H1 (cell line): ENCODE results near the gene RARA. TPM values are rescaled to one million over a fixed set of nuclear protein-coding genes. Genes with fewer than 3 reads are reported as not detected.

ENCODE experiments used
- CTCF ChIA-PET: fragments of 300-600 bp; sonication (Branson Sonifier 250); formaldehyde crosslinking; loops from one replicate; lab custom pipeline; 2021; ENCODE audit not compliant: partially characterized antibody; lab: Charles Lee
- POLR2A ChIA-PET: fragments of 300-600 bp; sonication (Branson Sonifier 250); formaldehyde crosslinking; loops from one replicate; lab custom pipeline; 2021; ENCODE audit warnings: inconsistent platforms; ENCODE audit not compliant: partially characterized antibody; lab: Charles Lee
- DNase-seq, 2 experiments: peaks; one replicate each; pipeline versions ENCODE4 v3.0.0 to v3.0.0-alpha.2; 2010 to 2022; ENCODE audit warnings: low spot score in 2 of 2, low read depth in 1 of 2, mixed read lengths in 1 of 2
- FAIRE-seq: peaks from 2 replicates; lab custom pipeline; 2011; peaks lifted over from hg19 to GRCh38; lab: Jason Lieb, UNC
- H2AFZ ChIP-seq: 2 replicates; pipeline ENCODE4 v1.8.1; 2012; ENCODE audit warnings: low read length, inconsistent platforms
- H2AK5ac ChIP-seq: 2 replicates; pipeline ENCODE4 v1.6.1; 2013; ENCODE audit warnings: low read depth, low read length
- H2BK120ac ChIP-seq: replicated peaks from 2 replicates; pipeline ENCODE3; 2013; ENCODE audit warnings: low read depth, low read length, inconsistent platforms
- H2BK12ac ChIP-seq: 2 replicates; pipeline ENCODE4 v1.6.1; 2013; ENCODE audit warnings: low read depth, low read length
- H2BK15ac ChIP-seq: 2 replicates; pipeline ENCODE4 v1.6.1; 2013; ENCODE audit warnings: low read length
- H2BK20ac ChIP-seq: 2 replicates; pipeline ENCODE4 v1.6.1; 2013; ENCODE audit warnings: low read length
- H2BK5ac ChIP-seq: 2 replicates; pipeline ENCODE4 v1.6.1; 2013; ENCODE audit warnings: low read depth, low read length
- H3K14ac ChIP-seq: 2 replicates; pipeline ENCODE4 v1.6.1; 2013; ENCODE audit warnings: inconsistent platforms; ENCODE audit not compliant: insufficient read length
- H3K18ac ChIP-seq: 2 replicates; pipeline ENCODE4 v1.6.1; 2013; ENCODE audit warnings: low read length; ENCODE audit errors: extremely low read depth
- H3K23ac ChIP-seq: 2 replicates; pipeline ENCODE4 v1.6.1; 2013; ENCODE audit warnings: inconsistent platforms; ENCODE audit not compliant: insufficient read length
- H3K23me2 ChIP-seq: 2 replicates; pipeline ENCODE4 v1.6.1; 2013; ENCODE audit warnings: low read depth, low read length
- H3K27ac ChIP-seq: 2 replicates; pipeline ENCODE4 v1.6.1; 2011; ENCODE audit warnings: low read depth, low read length, inconsistent platforms
- H3K27me3 ChIP-seq, 4 experiments: replicated peaks in 1 of 4; 1 replicate in 1 of 4; 2 replicates in 3 of 4; pipeline versions ENCODE4 v1.6.1 to v1.8.1; 2011 to 2013; ENCODE audit warnings: low read length in 3 of 4, mild to moderate bottlenecking in 3 of 4, inconsistent platforms in 2 of 4, mixed read lengths in 2 of 4, moderate library complexity in 1 of 4; ENCODE audit not compliant: control insufficient read depth in 3 of 4, insufficient read depth in 3 of 4; ENCODE audit errors: extremely low read depth in 1 of 4
- H3K36me3 ChIP-seq, 4 experiments: 2 replicates each; pipeline versions ENCODE4 v1.6.1 to v1.8.1; 2011 to 2013; ENCODE audit warnings: mild to moderate bottlenecking in 4 of 4, low read length in 3 of 4, moderate library complexity in 2 of 4, control low read depth in 1 of 4, inconsistent platforms in 1 of 4; ENCODE audit not compliant: insufficient read depth in 4 of 4, control insufficient read depth in 2 of 4
- H3K4ac ChIP-seq: replicated peaks from 2 replicates; pipeline ENCODE3; 2013; ENCODE audit warnings: low read length, low read depth, mixed read lengths, inconsistent platforms; ENCODE audit not compliant: insufficient read length
- H3K4me1 ChIP-seq, 4 experiments: replicated peaks in 1 of 4; 1 replicate in 1 of 4; 2 replicates in 3 of 4; pipeline versions ENCODE4 v1.6.1 to v1.8.1; 2011 to 2013; ENCODE audit warnings: low read length in 3 of 4, inconsistent platforms in 2 of 4, mixed read lengths in 1 of 4; ENCODE audit not compliant: insufficient read depth in 4 of 4, control insufficient read depth in 3 of 4
- H3K4me2 ChIP-seq, 2 experiments: 2 replicates each; pipeline versions ENCODE4 v1.6.1 to v1.8.1; 2011 to 2013; ENCODE audit warnings: low read depth in 2 of 2, low read length in 2 of 2, control low read depth in 1 of 2, inconsistent platforms in 1 of 2, mild to moderate bottlenecking in 1 of 2; ENCODE audit not compliant: insufficient read depth in 1 of 2
- H3K4me3 ChIP-seq, 4 experiments: fragments of 200-600, 300-600 bp in 1 of 4; sonication (generic), shearing (Covaris generic), sonication (Bioruptor Twin) in 1 of 4; 2 replicates each; pipeline versions ENCODE4 v1.5.1 to v1.8.1; 2011 to 2016; ENCODE audit warnings: low read length in 4 of 4, low read depth in 3 of 4, control low read depth in 2 of 4, inconsistent platforms in 2 of 4, mild to moderate bottlenecking in 2 of 4, mixed read lengths in 1 of 4, moderate library complexity in 1 of 4; ENCODE audit not compliant: insufficient read depth in 2 of 4; ENCODE audit errors: extremely low read depth in 1 of 4
- H3K56ac ChIP-seq: replicated peaks from 2 replicates; pipeline ENCODE3; 2013; ENCODE audit warnings: low read depth, mild to moderate bottlenecking, mixed read lengths, low read length, inconsistent platforms; ENCODE audit not compliant: insufficient read length
- H3K79me1 ChIP-seq: 2 replicates; pipeline ENCODE4 v1.6.1; 2013; ENCODE audit warnings: low read depth, low read length, control low read depth
- H3K79me2 ChIP-seq, 2 experiments: 2 replicates each; pipeline versions ENCODE4 v1.6.1 to v1.8.1; 2012 to 2013; ENCODE audit warnings: low read length in 2 of 2, mild to moderate bottlenecking in 2 of 2, inconsistent platforms in 1 of 2; ENCODE audit not compliant: insufficient read depth in 2 of 2, control insufficient read depth in 1 of 2
- H3K9ac ChIP-seq, 4 experiments: replicated peaks in 1 of 4; 1 replicate in 1 of 4; 2 replicates in 3 of 4; pipeline versions ENCODE4 v1.6.1 to v1.8.1; 2011 to 2013; ENCODE audit warnings: low read depth in 3 of 4, low read length in 3 of 4, control low read depth in 2 of 4, mild to moderate bottlenecking in 2 of 4, moderate library complexity in 2 of 4, inconsistent platforms in 1 of 4; ENCODE audit errors: extremely low read depth in 1 of 4
- H3K9me3 ChIP-seq, 2 experiments: 2 replicates each; pipeline versions ENCODE4 v1.6.1 to v1.8.1; 2012 to 2013; ENCODE audit warnings: mild to moderate bottlenecking in 2 of 2, moderate library complexity in 2 of 2, control low read depth in 1 of 2, inconsistent platforms in 1 of 2, low read depth in 1 of 2, low read length in 1 of 2, mixed read lengths in 1 of 2; ENCODE audit not compliant: insufficient read depth in 2 of 2
- H4K20me1 ChIP-seq, 2 experiments: replicated peaks in 1 of 2; 2 replicates each; pipeline versions ENCODE3 to v1.8.1; 2011 to 2013; ENCODE audit warnings: inconsistent platforms in 2 of 2, low read length in 2 of 2, mild to moderate bottlenecking in 1 of 2; ENCODE audit not compliant: insufficient read depth in 2 of 2, control insufficient read depth in 1 of 2
- H4K5ac ChIP-seq: 2 replicates; pipeline ENCODE4 v1.6.1; 2013; ENCODE audit warnings: low read length, low read depth, mixed read lengths, inconsistent platforms; ENCODE audit not compliant: insufficient read length
- H4K8ac ChIP-seq: 2 replicates; pipeline ENCODE4 v1.8.0; 2013; ENCODE audit warnings: mild to moderate bottlenecking, moderate library complexity, low read length, inconsistent platforms; ENCODE audit not compliant: insufficient read depth; ENCODE audit errors: extremely low read depth
- H4K91ac ChIP-seq: replicated peaks from 2 replicates; pipeline ENCODE3; 2013; ENCODE audit warnings: low read length, mixed read lengths, inconsistent platforms; ENCODE audit not compliant: insufficient read length
- CTBP2 ChIP-seq: IDR thresholded peaks from 2 replicates; pipeline ENCODE4 v1.7.0; 2011; ENCODE audit warnings: borderline replicate concordance, mild to moderate bottlenecking, moderate library complexity, mixed read lengths, low read length; ENCODE audit not compliant: insufficient read depth, insufficient read length
- RNF2 ChIP-seq: fragments of 200-900, 300-1000 bp; sonication (generic); IDR thresholded peaks from 2 replicates; pipeline ENCODE4 v1.7.1; 2016; ENCODE audit warnings: borderline replicate concordance, low read depth, mild to moderate bottlenecking, antibody characterized with exemption, low read length; ENCODE audit not compliant: poor library complexity, severe bottlenecking; ENCODE audit errors: missing control alignments
- SP1 ChIP-seq: IDR thresholded peaks from 2 replicates; pipeline ENCODE4 v1.6.1; 2011; ENCODE audit warnings: low read depth, low read length
- SP2 ChIP-seq: IDR thresholded peaks from 2 replicates; pipeline ENCODE4 v1.6.1; 2012; ENCODE audit warnings: mild to moderate bottlenecking, low read length, inconsistent platforms
- TAF1 ChIP-seq: IDR thresholded peaks from 2 replicates; pipeline ENCODE4 v1.6.1; 2011; ENCODE audit warnings: mild to moderate bottlenecking, low read depth, low read length
- TBP ChIP-seq: IDR thresholded peaks from 2 replicates; pipeline ENCODE4 v1.6.1; 2011; ENCODE audit warnings: low read depth, low read length, improper control_type of control experiment
- WGBS, 2 experiments: shearing (Covaris generic) in 1 of 2; methylation state at CpG; one replicate each; pipeline versions ENCODE4 v1.1.6 to v1.1.7; 2013 to 2015; ENCODE audit warnings: low lambda C conversion rate in 2 of 2, mixed read lengths in 2 of 2, inconsistent platforms in 1 of 2, low coverage in 1 of 2, missing lambda C conversion rate in 1 of 2; ENCODE audit not compliant: insufficient replicate concordance in 2 of 2, insufficient coverage in 1 of 2, insufficient read length in 1 of 2; ENCODE audit errors: extremely low coverage in 1 of 2, missing lambda C conversion rate in 1 of 2; 5-methylcytosine and 5-hydroxymethylcytosine counted together
- polyA plus RNA-seq, 7 experiments: library from polyadenylated mRNA; depleted of rRNA in 3 of 7; stranded (reverse) in 5 of 7; unstranded in 2 of 7; fragments of >200 nt in 5 of 7; fragments of 200-250 nt in 2 of 7; gene quantifications; 1 replicate in 5 of 7; 2 replicates in 1 of 7; 4 replicates in 1 of 7; pipeline versions ENCODE4 v1.2.1 to v1.2.3, GENCODE V29; 2011 to 2013; ENCODE audit warnings: missing spikeins in 2 of 7, mixed read lengths in 2 of 7
- total RNA-seq: library from RNA; stranded (reverse); fragmentation: NEBNext Ultra II Directional; extraction: Animal tissue kit (Norgen Biotek cat#: 25700); gene quantifications from 2 replicates; pipeline ENCODE4 v1.2.1, GENCODE V29; 2021

RARA gene
- total and polyA plus RNA-seq, 2 of the 8 experiments (the other 6 are each of a cell fraction or from before 2014, with no cell fraction given) = 4.4 to 16.5 TPM

DNA sequence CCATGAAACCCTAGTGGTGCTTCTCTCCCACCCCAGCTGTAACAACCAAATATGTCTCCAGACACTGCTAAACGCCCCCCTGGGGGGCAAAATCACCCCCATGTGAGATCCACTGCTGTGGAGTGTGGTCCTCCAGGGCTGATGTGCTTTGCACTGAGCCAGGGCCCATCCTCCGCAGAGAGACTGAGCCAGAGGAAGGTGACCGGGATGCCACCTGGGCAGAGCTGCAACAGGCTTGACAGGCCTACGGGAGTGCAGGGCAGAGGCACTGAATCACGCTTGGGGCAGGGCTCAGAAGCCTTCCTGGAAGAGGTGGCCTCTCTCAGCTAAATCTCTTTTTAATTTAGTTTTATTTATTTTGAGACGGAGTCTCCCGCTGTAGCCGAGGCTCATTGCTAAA, 51.1 kb downstream of the RARA start:
- Histone ChIP-seq H3K4ac (no peak overlapping the region), H3K9ac (no peak overlapping the region), H2BK12ac (no peak overlapping the region), H3K18ac (no peak overlapping the region), H3K4me2 (no peak overlapping the region), H3K56ac (no peak overlapping the region), H2BK5ac (no peak overlapping the region), H4K5ac (no peak overlapping the region), H3K36me3 (no peaks in the 10 kb centered on the region), H2BK15ac (no peak overlapping the region), H3K27me3 (peaks cover 8 to 27% (median 24%) of the 10 kb centered on the region in 4 experiments), H4K91ac (no peak overlapping the region), H4K20me1 (peaks cover 0 to 4% of the 10 kb centered on the region in 2 experiments), H3K4me1 (peaks cover 6 to 39% (median 22%) of the 10 kb centered on the region in 4 experiments), H3K23me2 (peaks cover 18% of the 10 kb centered on the region; the same call in 1 of the 2 replicates), H2BK20ac (no peak overlapping the region), H3K14ac (no peak overlapping the region), H3K79me2 (no peaks in the 10 kb centered on the region), H2BK120ac (no peak overlapping the region), H2AFZ (no peak overlapping the region), H4K8ac (no peak overlapping the region), H3K27ac (no peak overlapping the region), H3K9me3 (no peaks in the 10 kb centered on the region), H2AK5ac (peak overlapping the region; percentile 61; the same call in 1 of the 2 replicates), H3K4me3 (no peak overlapping the region), H3K79me1 (no peaks in the 10 kb centered on the region), H3K23ac (no peak overlapping the region)
- no peak for DNase-seq
- FAIRE-seq = no peak
- WGBS, 2 experiments = 80% methylated on average over 8 of the region's 8 CpGs; no CpG with 5 or more reads in 1 of the 2 experiments
- ChIA-PET POLR2A (interaction anchor here (27.8 kb wide), 1 partner anchor 57 kb away, joined by 570 read pairs; the partner anchor contains the start of genes CDC6 and RARA), CTCF (interaction anchor here (0.8 to 30.8 kb wide), 12 partner anchors 15 to 255 kb away, joined by 3 to 1198 read pairs (median 7); partner anchors contain the start of genes RARA and WIPF2)
- TF ChIP-seq TBP (no peak), SP2 (no peak), CTBP2 (no peak), SP1 (no peak), RNF2 (no peak), TAF1 (no peak)
